PFSK-1 (cell line): Measurements from ENCODE around the gene SLIT3.

Experiments used
- POLR2AphosphoS5 ChIP-seq: IDR thresholded peaks from 2 replicates; pipeline ENCODE4 v1.6.1; 2012; ENCODE audit warnings: low read depth, mild to moderate bottlenecking, control low read depth, low read length, moderate library complexity
- REST ChIP-seq, 2 experiments: IDR thresholded peaks; 2 replicates each; pipeline versions ENCODE4 v1.6.1 to v1.8.0; 2011 to 2012; ENCODE audit warnings: low read depth in 2 of 2, low read length in 2 of 2, control low read depth in 1 of 2, inconsistent platforms in 1 of 2, mild to moderate bottlenecking in 1 of 2, moderate library complexity in 1 of 2; ENCODE audit not compliant: insufficient read depth in 1 of 2
- SIN3A ChIP-seq: IDR thresholded peaks from 2 replicates; pipeline ENCODE4 v1.6.1; 2012; ENCODE audit warnings: mild to moderate bottlenecking, low read length, moderate library complexity, borderline replicate concordance; ENCODE audit not compliant: insufficient read depth

GRCh38 chr5:168768172-168768571, 532.8 kb downstream of the SLIT3 start:
- TF ChIP-seq REST (IDR thresholded peaks at IDR 0.05; ENCODE audit: insufficient read depth in 1 of 2, low read depth in 2 of 2, low read length in 2 of 2), result no peak
- no peak for TF ChIP-seq POLR2AphosphoS5
- TF ChIP-seq SIN3A, result no peak
